Hindlimb muscle (tissue), 1 donor: ENCODE measurements around the gene MAN1C1. TPM values are rescaled to one million over a fixed set of nuclear protein-coding genes. Genes with fewer than 3 reads are reported as not detected.
A peak's percentile ranks its signal among the peaks of the same experiment; 100 is the strongest.
"Not testable (repeated sequence)": the region's sequence is repeated elsewhere in the genome, so short reads cannot be mapped to it uniquely, and the experiment has no call there.

Experiments
- DNase-seq: peaks from one replicate; pipeline ENCODE4 v3.0.0-alpha.2; 2013
- polyA plus RNA-seq: library from polyadenylated mRNA; unstranded; fragments of 120-200 nt; gene quantifications from one replicate; pipeline ENCODE4 v1.2.1, GENCODE V29; 2013; ENCODE audit not compliant: insufficient read length

MAN1C1 gene
- polyA plus RNA-seq, 1 donor = 14.2 TPM

DNA sequence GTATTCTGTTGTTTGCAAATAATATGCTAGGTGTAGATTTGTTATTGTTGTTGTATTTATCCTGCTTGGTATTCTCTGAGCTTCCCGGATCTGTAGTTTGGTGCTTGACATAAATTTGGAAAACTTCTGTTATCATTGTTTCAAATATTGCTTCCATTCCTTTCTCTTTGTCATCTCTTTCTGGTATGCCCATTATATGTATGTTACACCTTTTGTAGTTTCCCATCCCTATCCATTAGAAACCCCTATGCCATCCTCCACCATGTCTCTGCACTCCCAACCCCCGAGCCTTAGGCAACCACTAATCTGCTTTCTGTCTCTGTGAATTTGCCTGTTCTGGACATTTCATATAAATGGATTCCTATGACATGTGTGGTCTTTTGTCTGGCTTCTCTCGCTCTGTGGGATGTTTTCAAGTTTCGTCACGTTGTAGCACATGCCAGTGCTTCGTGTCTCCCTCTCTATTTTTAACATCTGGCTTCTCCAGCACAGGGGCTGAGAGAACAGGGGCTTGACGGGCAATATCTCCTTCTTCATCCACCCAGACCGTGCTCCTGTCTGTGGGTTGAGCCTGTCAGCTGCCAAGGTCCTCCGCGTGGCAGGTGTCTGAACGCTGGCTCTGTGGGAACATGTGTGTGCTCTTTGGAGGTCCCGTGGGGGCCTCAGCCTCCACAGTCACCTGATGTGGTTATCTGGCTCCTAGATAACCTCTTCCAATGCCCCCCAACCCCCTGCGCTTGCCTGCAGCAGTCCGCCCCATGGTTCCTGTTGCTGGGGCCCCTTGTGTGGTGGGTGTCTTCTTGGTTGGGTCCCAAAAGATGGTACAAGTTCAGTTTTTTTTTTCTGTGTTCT is 32.8 kb upstream of the MAN1C1 start:
- DNase-seq = no peak

DNA sequence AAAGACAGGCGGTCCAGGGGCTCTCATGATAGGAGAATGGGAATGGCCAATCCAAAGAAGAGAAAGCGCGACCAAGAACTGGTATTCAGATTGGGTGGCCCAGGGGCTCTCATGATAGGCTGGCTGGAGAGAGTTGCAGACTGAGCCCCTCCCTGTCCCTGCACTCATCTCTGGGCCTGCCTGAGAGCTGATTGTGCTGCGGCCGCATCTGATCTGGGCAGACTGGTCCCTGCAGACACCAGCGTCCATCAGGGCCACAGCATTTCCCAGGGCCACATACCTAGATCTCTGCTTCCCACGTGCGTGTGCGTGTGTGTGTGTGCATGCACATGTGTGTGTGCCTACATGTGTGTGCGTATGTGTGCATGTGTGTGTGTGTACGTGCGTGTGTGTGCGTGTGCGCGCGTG is 30.4 kb upstream of the MAN1C1 start:
- DNase-seq = no peak

DNA sequence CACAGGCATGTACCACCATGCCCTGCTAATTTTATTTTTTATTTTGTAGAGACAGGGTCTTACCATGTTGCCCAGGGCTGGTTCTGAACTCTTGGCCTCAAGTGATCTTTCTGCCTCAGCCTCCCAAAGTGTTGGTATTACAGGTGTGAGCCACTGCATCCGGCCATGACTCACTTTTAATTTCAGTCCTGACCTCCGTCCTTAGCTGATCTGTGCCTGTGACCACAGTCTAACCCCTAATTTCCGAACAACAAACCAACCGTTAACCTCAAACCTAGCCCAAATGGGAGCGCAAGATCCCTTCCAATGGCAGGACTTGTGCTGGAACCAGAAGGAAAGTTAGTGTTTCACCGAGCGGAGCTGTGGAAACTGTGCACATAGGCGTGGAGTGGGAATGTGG is 29.3 kb upstream of the MAN1C1 start:
- DNase-seq = no peak

DNA sequence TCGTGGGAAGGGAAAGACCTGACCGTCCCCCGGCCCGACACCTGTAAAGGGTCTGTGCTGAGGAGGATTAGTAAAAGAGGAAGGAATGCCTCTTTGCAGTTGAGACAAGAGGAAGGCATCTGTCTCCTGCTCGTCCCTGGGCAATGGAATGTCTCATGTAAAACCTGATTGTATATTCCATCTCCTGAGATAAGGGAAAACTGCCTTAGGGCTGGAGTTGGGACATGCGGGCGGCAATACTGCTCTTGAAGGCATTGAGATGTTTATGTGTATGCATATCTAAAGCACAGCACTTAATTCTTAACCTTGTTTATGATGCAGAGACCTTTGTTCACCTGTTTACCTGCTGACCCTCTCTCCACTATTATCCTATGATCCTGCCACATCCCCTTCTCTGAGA is 28.4 kb upstream of the MAN1C1 start:
- DNase-seq = not testable (repeated sequence)

DNA sequence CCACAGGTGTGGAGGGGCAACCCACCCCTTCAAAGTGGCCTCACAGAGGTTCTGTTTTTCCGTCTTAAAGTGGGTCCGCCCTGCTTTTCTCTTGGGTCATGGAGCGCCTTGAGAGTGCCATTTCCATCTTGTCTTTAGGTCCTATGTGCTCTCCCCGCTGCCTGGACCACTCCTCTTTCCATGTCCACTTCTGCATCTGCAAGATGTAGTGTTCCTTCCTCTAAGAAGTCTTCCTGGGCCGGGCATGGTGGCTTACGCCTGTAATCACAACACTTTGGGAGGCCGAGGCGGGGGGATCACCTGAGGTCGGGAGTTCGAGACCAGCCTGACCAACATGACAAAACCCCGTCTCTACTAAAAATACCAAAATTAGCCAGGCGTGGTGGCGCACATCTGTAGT is 27.8 kb upstream of the MAN1C1 start:
- DNase-seq = not testable (repeated sequence)

DNA sequence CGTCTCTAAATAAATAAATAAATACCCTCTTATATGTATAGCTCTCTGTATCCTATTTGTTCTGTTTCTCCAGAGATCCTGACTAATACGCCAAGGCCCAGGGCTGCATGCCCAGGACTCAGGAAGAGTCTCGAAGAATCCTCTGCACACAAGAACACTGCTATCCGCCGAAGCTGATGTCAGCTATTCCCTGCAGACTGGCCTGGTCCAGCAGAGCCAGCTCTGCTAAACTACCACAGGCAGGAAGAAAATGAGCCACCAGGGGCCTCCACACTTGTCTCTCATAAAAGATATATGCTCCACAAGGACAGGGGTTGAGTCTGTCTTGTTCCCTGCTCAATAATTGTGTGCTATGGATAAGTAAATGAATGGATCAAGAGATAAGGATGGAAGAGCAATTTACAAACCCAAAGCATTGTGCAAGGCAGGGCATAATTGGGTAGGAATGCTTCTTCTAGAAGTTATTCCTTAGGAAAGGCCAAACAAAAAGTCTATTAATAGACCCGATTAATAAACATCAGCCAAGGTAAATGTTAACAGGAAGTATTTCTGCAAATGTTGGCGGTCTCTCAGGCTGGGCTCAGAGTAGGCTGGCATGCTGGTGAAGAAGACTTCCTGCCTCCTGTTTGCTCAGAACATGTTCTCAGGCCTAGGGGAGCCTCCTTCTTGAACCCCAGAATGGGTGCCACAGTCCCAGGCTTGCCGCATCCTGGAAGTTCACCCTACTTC is 26.3 kb upstream of the MAN1C1 start:
- no peak for DNase-seq

DNA sequence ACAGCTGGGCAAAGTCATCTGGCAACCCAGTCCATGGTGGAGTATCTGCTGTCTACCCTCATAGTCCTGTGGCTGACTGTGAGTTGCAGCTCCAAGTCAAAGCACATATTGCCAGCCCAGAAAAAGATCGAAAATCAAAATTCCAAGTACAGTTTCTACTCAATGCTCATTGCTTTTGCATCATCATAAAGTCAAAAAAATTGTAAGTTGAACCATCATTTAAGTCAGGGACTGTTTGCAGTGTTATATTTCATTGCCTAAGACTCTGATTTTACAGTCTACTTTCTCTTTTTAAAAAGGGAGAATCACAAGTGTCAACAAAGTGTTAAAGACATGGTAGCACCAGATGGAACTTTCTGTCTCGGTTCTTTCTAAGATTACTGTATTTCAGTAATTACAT is 22.7 kb upstream of the MAN1C1 start:
- DNase-seq = no peak

DNA sequence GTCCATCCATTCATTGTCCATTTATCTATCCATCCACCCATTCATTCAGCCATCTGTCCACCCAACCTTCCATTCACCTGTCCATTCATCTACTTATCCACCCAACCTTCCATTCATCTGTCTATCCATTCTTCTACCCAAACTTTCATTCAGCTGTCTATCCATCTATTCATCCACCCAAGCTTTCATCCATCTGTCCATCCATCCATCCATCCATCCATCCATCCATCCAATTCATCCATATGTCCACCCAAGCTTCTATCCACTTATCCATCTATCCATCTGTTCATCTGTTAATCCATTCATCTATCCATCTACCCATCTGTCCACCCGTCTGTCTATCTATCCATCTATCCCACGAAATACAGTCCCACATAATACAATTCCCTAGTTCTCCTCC is 21.6 kb upstream of the MAN1C1 start:
- no peak for DNase-seq

DNA sequence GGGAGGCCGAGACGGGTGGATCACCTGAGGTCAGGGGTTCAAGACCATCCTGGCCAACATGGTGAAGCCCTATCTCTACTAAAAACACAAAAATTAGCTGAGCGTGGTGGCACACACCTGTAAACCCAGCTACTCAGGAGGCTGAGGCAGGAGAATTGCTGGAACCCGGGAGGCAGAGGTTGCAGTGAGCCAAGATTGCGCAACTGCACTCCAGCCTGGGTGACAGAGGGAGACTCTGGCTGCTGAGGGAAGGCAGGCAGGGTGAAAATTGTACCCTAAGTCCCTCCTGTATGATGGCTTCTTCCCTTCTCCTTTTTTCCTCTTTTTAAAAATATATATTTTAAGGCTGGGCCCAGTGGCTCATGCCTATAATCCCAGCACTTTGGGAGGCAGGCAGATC is 19.9 kb upstream of the MAN1C1 start:
- not testable (repeated sequence) for DNase-seq

DNA sequence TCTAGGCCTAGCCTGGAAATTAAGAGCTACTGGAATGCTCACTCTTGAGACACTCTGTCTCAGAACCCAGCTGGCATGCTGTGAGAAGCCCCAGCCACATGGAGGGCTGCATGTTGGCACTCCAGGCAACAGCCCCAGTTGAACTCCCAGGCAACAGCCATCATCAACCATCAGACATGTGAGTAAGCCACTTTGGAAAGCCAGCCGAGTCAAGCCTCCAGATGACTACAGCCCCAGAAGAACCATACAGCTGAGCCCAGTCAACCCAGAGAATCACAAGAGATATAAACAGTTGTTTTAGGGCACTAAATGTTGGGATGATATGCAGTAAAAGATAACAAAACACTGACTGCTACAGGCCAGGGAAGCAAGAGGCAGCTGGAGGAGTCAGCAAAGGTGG is 17.7 kb upstream of the MAN1C1 start:
- no peak for DNase-seq

DNA sequence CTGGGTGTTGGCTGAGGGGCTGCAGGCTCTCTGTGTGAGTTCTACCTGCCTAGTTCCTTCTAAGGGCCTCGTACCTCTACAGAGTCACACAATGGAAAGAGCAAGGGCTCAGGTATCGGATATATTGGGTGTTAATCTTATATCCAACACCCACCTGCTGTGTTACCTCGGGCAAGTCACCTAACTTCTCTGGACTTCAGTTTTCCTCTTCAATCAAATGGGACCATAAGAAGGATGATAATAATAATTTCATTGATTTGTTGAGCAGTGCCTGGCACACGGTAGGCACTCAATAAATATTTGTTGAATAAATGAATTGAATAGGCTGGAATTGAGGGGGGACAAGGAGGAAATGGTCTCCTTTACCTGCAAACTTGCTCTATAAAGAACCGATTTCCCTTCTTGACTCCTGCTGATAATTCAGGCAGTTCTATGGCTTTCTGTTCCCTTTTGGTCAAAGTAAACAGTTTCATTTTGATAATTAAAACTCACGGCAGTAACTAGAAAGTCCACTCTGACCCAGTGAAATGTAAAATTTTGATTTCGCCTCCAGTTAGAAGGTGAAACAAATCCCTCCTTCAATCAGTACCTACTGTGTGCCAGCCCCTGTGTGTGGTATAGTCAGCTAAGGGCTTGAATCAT is 16.5 kb upstream of the MAN1C1 start:
- DNase-seq = no peak

DNA sequence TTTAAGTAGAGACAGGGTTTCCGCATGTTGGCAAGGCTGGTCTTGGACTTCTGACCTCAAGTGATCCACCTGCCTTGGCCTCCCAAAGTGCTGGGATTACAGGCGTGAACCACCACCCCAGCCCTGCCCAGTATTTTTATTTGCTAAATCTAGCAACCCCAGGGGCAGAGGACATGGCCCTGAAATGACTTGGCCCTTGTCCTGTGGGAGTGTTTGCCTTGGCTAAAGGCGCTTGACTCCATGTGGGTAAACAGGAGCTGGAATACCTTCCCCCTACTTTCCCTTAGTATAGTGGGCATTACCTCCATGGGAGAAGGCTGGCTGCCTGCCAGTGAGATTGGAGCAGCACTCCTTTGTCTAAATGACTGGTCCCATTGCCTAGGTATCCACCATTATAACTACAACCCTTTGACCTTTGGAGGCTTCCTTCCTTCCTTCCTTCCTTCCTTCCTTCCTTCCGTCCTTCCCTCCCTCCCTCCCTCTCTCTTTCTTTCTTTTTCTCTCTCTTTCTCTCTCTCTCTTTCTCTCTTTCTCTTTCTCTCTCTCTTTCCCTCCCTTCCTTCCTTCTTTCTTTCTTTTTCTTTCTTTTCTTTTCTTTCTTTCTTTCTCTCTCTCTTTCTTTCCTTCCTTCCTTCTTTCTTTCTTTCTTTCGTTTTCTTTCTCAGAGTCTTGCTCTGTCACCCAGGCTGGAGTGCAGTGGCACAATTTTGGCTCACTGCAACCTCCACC is 15.5 kb upstream of the MAN1C1 start:
- not testable (repeated sequence) for DNase-seq

DNA sequence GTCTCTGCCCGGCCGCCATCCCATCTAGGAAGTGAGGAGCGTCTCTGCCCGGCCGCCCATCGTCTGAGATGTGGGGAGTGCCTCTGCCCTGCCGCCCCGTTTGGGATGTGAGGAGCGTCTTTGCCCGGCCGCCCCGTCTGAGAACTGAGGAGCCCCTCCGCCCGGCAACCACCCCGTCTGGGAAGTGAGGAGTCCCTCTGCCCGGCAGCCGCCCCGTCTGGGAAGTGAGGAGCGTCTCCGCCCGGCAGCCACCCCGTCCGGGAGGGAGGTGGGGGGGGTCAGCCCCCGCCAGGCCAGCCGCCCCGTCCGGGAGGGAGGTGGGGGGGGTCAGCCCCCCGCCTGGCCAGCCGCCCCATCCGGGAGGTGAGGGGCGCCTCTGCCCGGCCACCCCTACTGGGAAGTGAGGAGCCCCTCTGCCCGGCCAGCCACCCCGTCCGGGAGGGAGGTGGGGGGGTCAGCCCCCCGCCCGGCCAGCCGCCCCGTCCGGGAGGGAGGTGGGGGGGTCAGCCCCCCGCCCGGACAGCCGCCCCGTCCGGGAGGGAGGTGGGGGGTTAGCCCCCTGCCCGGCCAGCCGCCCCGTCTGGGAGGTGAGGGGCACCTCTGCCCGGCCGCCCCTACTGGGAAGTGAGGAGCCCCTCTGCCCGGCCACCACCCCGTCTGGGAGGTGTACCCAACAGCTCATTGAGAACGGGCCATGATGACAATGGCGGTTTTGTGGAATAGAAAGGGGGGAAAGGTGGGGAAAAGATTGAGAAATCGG is 12.6 kb upstream of the MAN1C1 start:
- not testable (repeated sequence) for DNase-seq

DNA sequence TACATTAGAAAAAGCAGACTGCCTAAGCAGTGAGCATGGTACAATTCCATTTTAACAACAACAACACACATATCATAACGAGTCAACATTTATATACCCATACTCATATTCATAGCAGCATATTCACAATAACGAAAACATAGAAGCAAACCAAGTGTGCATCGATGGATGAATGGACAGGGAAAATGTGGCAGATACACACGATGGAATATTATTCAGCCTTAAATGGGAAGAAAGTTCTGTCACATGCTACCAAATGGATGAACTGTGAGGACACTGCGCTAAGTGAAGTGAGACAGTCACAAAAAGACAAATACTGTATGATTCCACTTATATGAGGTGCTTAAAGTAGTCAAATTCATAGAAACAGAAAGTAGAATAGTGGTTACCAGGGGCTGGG is 9.5 kb upstream of the MAN1C1 start:
- DNase-seq = no peak

DNA sequence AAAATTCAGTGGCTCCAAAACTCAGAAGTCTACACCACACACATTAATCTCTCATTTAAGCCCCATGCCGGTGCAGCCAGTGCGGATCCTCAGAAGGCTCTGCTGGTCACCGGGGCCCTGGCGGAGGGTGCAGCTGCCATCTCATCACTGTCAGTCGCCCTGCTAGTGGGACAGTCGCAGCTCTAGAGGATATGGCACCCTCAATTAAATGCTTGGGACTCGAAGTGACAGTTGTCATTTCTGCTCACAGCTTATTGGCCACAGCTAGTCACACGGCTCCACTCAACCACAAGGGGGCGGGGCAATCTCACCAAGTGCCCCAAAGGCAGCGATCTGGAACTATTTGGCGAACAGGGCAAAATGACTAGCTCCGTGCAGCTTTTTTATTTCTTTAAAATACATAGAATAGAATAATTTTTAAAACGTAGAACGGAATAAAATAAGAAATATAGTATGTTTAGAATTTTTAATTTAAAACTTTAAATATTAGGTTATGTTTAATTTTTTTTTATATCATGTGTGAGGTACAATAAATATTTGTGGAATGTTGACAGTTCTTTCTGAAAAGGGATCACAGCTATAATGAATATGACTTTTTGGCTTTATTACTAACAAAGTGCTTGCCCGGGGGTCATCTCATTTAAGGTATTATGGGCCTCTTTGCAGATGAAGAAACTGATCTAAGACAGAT is 8.0 kb upstream of the MAN1C1 start:
- DNase-seq = peak; percentile 83

DNA sequence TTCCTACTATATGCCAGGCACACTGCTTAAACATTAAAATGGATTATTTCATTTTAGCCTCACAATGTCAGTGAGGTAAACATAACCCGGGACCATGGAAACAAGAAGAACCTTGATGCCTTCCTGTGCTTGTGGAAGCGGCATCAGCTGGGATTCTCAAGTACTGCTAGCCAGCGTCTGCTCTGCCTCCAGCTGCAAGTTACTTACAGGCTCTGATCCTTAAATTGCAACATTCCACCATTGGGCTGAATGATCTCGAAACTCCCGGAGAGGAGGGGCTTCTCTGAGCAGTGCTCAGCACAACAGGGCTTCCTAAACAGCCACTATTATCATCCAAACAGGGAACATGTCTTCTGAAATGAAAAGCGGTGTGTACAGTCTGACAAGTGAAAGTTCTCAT is 6.7 kb upstream of the MAN1C1 start:
- DNase-seq = no peak

DNA sequence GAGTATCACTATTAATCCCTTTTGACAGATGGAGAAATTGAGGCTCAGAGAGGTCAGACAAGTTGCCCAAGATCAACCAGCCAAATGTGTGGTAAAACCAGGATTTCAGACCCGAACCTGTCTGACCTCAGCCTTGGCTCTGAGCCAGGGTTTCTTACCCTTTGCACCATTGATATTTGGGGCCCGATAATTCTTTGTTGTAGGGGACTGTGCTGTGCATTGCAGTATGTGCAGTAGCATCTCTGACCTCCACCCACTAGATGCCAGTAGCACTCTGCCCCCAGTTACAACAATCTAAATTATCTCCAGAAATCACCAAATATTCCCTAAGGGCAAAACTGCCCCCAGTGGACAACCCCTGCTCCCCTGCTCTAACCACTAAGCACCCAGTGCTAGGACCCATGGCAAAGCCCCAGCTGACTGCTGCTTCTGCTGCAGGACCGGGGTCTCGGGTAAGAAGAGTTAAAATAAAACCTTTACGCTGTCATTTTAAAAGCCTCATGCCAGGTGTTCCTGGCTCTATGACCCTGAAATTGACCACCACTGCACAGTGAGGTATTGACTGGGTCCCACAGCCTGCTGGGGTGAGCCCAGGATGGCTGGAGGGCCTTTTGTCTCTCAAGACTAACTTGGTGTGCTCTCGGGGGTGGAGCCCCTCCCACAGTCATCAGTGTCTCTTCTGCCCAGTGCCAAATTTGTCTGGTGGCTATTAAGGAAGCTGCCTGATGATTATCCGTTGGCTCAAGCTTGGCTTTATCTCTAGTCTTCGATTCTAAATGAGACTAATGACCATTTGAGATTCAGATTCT is 5.6 kb upstream of the MAN1C1 start:
- DNase-seq = no peak

DNA sequence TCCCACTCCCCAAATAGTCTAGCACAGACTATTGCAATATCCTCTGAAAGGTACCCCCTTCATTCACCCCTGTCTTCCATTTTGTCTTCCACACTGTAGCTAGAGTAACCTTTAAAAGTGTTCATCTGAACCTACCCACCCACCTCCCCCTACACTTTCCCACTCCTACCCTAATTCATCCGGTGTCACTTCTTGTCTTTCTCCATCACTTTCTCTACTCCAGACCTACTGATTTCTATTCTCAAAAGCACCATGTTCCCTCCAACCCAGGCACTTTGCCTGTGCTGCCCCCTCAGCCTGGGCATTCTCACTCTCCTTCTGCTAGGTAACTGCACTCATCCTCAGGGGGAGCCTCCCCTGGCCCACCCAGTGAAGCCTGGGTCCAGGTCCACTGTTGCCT is 4.7 kb upstream of the MAN1C1 start:
- no peak for DNase-seq

DNA sequence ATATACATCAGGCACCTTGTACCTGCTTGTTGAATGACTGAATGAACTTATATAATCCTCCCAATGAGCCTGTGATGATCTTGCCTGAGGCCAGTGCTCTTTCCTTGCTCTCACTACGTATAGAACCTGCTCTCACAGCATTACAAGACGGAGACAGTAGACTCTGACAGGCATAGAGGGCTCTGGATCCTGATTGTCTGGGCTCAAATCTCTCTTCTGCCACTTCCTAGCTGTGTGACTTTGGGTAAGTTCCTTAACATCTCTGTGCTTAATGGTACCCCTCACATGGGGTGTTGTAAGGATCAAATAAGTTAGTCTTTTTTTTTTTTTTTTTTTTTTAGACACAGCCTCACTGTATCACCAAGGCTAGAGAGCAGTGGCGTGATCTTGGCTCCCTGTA is 4.2 kb upstream of the MAN1C1 start:
- DNase-seq = no peak

DNA sequence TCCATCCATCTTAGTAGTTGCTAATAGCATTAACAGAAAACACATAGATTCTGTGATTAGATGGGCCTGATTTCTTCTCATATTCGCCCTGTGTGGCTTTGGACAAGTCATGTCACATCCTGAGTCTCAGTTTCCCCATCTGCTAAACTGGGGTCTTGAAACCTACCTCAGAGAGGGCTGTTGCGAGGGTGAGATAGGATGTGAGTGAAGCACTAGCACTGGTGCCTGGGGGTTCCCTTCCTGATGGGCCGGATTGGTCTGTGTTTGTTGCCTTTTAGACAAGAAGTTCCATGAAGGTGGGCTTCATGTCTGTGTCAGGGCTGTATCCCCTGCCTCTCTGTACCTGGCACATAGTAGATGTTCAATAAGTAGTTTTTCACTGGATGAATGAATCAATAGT is 3.5 kb upstream of the MAN1C1 start:
- no peak for DNase-seq
